DOHH2 (cell line): ENCODE measurements around the gene CSNK1G3.

Source experiments
- H3F3A ChIP-seq: fragments of 200-600 bp; sonication (generic), shearing (Covaris generic); 2 replicates; pipeline ENCODE4 v1.6.0; 2016; ENCODE audit warnings: antibody characterized with exemption, mild to moderate bottlenecking; ENCODE audit not compliant: control insufficient read depth, insufficient read depth
- H3K27ac ChIP-seq: fragments of 200-600 bp; sonication (generic); 2 replicates; pipeline ENCODE4 v1.5.1; 2014; ENCODE audit warnings: low read depth, mild to moderate bottlenecking, low read length, moderate library complexity
- H3K27me3 ChIP-seq: fragments of 200-600 bp; sonication (generic); 2 replicates; pipeline ENCODE4 v1.6.1; 2014; ENCODE audit warnings: mild to moderate bottlenecking, low read length, mixed read lengths; ENCODE audit not compliant: control insufficient read depth
- H3K36me3 ChIP-seq: fragments of 200-600 bp; sonication (generic); 2 replicates; pipeline ENCODE4 v1.6.1; 2014; ENCODE audit warnings: mild to moderate bottlenecking, low read length, moderate library complexity, mixed read lengths; ENCODE audit not compliant: control insufficient read depth
- H3K4me1 ChIP-seq: fragments of 200-600 bp; sonication (generic); 2 replicates; pipeline ENCODE4 v1.6.1; 2014; ENCODE audit warnings: mild to moderate bottlenecking, low read length, mixed read lengths; ENCODE audit not compliant: control insufficient read depth
- H3K4me2 ChIP-seq: fragments of 200-600 bp; sonication (generic); 2 replicates; pipeline ENCODE4 v1.6.0; 2014; ENCODE audit warnings: mild to moderate bottlenecking, low read length, moderate library complexity
- H3K4me3 ChIP-seq: fragments of 200-600 bp; sonication (generic); 2 replicates; pipeline ENCODE4 v1.5.1; 2014; ENCODE audit warnings: mild to moderate bottlenecking, low read length, mixed read lengths
- H3K79me2 ChIP-seq: fragments of 200-600 bp; sonication (generic); 2 replicates; pipeline ENCODE4 v1.6.1; 2014; ENCODE audit warnings: mild to moderate bottlenecking, low read length, mixed read lengths; ENCODE audit not compliant: control insufficient read depth
- H3K9me2 ChIP-seq: fragments of 200-600 bp; sonication (generic); replicated peaks from 2 replicates; pipeline ENCODE4 v1.6.1; 2014; ENCODE audit warnings: mild to moderate bottlenecking, low read length, mixed read lengths; ENCODE audit not compliant: control insufficient read depth
- H3K9me3 ChIP-seq: fragments of 200-600 bp; sonication (generic); 2 replicates; pipeline ENCODE4 v1.6.1; 2014; ENCODE audit warnings: antibody characterized with exemption, low read length, mixed read lengths; ENCODE audit not compliant: control insufficient read depth, insufficient read depth
- H4K20me1 ChIP-seq: fragments of 200-600 bp; sonication (generic); 2 replicates; pipeline ENCODE4 v1.6.0; 2014; ENCODE audit warnings: low read depth, mild to moderate bottlenecking, antibody characterized with exemption, low read length, moderate library complexity; ENCODE audit not compliant: control insufficient read depth, insufficient read depth
- EZH2phosphoT487 ChIP-seq: fragments of 200-600 bp; sonication (generic); IDR thresholded peaks from 2 replicates; pipeline ENCODE4 v1.6.1; 2017; ENCODE audit warnings: borderline replicate concordance, mild to moderate bottlenecking, antibody characterized with exemption, low read length, moderate library complexity, mixed read lengths
- TF ChIP-seq, protein P1 (sequence below): fragments of 200-600 bp; sonication (generic); IDR thresholded peaks from one replicate; pipeline ENCODE4 v1.5.1; 2014; ENCODE audit warnings: antibody characterized with exemption, mild to moderate bottlenecking, low read depth, low read length; ENCODE audit not compliant: poor library complexity, severe bottlenecking

The CSNK1G3 gene

DNA sequence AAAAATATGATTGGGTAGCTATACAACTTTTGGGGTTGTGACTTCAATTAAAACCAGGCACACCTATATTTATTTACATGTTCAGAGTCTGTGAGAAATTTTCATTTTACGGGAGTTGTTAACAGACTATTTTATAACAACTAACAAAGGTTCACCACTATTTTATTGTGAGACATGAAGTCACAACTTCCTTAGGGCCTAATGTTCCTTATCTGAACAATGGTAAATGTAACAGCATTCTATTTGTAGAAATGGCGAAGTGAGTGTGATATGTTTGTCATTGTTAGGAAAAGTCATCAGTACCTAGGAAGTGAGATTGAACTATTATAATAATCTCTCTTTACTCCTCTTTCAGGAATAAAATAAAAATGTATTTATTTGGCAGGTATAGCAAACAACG is 67.4 kb downstream of the CSNK1G3 start:
- Histone ChIP-seq H3K9me2 (no peaks in the 10 kb centered on the region), H3F3A (no peaks in the 10 kb centered on the region), H3K27ac (no peak overlapping the region), H3K4me3 (no peak overlapping the region), H3K36me3 (peaks cover 3% of the 10 kb centered on the region; the same call in 1 of the 2 replicates), H3K4me2 (no peak overlapping the region), H3K79me2 (no peaks in the 10 kb centered on the region), H4K20me1 (no peaks in the 10 kb centered on the region), H3K9me3 (no peaks in the 10 kb centered on the region), H3K27me3 (no peaks in the 10 kb centered on the region), H3K4me1 (no peaks in the 10 kb centered on the region)
- TF ChIP-seq EZH2phosphoT487, result no peak
- TF ChIP-seq, protein P1, sequence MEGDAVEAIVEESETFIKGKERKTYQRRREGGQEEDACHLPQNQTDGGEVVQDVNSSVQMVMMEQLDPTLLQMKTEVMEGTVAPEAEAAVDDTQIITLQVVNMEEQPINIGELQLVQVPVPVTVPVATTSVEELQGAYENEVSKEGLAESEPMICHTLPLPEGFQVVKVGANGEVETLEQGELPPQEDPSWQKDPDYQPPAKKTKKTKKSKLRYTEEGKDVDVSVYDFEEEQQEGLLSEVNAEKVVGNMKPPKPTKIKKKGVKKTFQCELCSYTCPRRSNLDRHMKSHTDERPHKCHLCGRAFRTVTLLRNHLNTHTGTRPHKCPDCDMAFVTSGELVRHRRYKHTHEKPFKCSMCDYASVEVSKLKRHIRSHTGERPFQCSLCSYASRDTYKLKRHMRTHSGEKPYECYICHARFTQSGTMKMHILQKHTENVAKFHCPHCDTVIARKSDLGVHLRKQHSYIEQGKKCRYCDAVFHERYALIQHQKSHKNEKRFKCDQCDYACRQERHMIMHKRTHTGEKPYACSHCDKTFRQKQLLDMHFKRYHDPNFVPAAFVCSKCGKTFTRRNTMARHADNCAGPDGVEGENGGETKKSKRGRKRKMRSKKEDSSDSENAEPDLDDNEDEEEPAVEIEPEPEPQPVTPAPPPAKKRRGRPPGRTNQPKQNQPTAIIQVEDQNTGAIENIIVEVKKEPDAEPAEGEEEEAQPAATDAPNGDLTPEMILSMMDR, result no peak

DNA sequence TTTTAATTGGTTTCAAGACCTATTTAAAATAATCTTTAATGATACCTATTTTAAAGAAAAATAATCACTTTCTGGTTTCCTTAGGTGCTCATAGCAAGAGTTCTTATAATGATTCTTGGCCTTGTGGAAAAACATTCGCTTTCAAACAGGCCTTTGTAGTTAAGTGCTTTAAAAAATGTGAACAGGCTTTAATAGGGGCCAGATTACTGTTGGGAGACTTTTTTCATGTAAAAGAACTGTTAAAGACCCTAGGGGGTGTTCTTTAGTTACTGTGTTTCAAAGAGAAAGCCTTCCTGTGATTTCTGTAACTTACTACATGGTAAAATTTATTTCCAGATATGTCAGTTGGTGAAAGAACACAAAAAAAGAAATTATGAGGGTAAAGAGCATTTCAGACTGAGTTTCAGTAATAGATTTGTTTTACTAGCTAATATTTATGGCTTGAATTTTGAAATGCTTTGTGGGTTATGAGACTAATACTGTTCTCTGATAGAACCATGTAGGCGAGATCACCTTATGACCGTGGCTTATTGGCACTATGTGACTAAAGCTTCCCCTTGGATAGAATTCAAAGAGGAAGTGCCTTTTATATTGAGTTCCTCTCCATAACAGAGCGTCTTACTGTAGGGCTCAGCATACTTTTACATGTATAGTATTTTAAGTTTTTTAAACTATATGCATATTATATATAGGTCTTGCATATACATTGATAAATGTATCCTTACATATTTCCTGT is 70.7 kb downstream of the CSNK1G3 start:
- TF ChIP-seq EZH2phosphoT487, result no peak
- TF ChIP-seq, protein P1, result no peak
- Histone ChIP-seq H3K27me3 (no peaks in the 10 kb centered on the region), H3K27ac (no peak overlapping the region), H3K4me3 (no peak overlapping the region), H3K36me3 (0 out of 2 replicates have a peak, but pooled peaks cover 3% of the 10 kb centered on the region), H3K9me2 (no peaks in the 10 kb centered on the region), H4K20me1 (no peaks in the 10 kb centered on the region), H3K4me1 (no peaks in the 10 kb centered on the region), H3K79me2 (no peaks in the 10 kb centered on the region), H3K4me2 (no peak overlapping the region), H3F3A (no peaks in the 10 kb centered on the region), H3K9me3 (no peaks in the 10 kb centered on the region)

DNA sequence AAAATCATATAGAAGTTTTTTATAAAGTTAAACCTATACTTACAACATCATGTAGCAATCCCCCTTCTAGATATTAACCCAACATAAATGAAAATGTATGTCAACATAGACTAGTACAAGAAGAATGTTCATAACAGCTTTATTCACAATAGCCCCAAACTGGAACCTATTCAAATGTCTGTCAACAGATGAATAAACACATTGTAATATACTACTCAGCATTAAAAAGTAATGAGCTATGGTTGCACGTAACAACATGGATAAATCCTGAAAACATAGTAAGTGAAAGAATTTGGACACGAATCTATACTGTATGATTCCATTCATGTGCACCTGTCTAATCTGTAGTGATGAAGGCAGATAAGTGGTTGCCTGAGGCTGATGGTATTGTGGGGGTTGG is 73.9 kb downstream of the CSNK1G3 start:
- Histone ChIP-seq H4K20me1 (no peaks in the 10 kb centered on the region), H3K9me3 (no peaks in the 10 kb centered on the region), H3K27me3 (no peaks in the 10 kb centered on the region), H3K79me2 (no peaks in the 10 kb centered on the region), H3K27ac (no peak overlapping the region), H3K4me1 (no peaks in the 10 kb centered on the region), H3K9me2 (no peaks in the 10 kb centered on the region), H3F3A (no peaks in the 10 kb centered on the region; the same call in 1 of the 2 replicates), H3K36me3 (0 out of 2 replicates have a peak, but pooled peaks cover 3% of the 10 kb centered on the region), H3K4me3 (no peak overlapping the region), H3K4me2 (no peak overlapping the region)
- TF ChIP-seq EZH2phosphoT487, result no peak
- TF ChIP-seq, protein P1, result no peak
